Activated CD8-positive, alpha-beta memory T cell treated with anti-CD3 and anti-CD28 coated beads, Interleukin-2, amount 50 U/mL, for 48 hours (primary cell): ENCODE results near the gene SIX5.
"Not testable (repeated sequence)": the region's sequence is repeated elsewhere in the genome, so short reads cannot be mapped to it uniquely, and the experiment has no call there.

Source experiments
- DNase-seq: peaks from one replicate; pipeline ENCODE4 v3.0.0-alpha.2; 2020

SIX5 gene

GRCh38 chr19:45768984-45769782 is at the start of gene SIX5:
Gene SIX5, minus strand, starts transcription at chr19:45769252. Its CDS starts 408 bp downstream, at chr19:45768844.
- DNase-seq = peak; percentile 99

GRCh38 chr19:45817725-45818301 is 48.8 kb upstream of the SIX5 start:
- DNase-seq = no peak

- peak; percentile 99 for DNase-seq
These were observed 48.1 kb upstream of the SIX5 start for GRCh38 chr19:45817010-45817724.

GRCh38 chr19:45816236-45817009 is 47.4 kb upstream of the SIX5 start:
- no peak for DNase-seq

DNA sequence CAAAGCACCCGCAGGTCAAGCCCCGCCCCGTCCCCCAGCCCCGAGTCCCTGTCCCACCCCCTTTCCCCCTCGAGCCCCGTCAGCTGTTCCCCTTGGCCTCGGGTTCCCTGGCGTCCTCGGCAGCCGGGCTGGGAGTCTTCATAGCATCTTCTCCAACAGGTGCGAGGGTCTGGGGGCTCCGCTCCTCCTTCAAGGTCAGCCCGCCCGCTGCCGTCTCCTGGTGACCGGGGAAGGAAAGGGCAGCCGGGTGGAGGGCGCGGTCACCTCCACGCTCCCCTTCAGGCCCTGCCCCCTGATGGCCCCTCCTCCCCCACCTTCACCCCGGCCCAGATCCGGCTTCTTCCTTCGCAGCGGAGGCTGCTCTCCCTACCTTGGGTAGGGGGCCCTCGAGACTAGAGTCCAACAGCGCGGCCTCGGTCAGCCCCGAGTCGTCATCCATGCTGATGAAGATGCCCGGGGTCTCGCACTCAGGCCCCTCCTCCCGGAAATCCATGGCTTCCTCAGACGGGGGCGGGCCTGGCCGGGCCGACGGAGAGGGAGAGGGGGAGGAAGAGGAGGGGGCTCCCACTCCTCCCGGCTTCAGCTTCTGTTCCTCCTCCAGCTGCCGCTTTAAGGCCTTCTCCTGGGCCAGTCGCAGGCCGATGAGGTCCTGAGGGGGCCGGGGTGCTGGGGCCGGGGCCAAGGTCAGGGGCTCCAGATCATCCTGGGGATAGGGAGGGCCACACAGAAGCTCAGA is 46.6 kb upstream of the SIX5 start:
- DNase-seq = no peak

DNA sequence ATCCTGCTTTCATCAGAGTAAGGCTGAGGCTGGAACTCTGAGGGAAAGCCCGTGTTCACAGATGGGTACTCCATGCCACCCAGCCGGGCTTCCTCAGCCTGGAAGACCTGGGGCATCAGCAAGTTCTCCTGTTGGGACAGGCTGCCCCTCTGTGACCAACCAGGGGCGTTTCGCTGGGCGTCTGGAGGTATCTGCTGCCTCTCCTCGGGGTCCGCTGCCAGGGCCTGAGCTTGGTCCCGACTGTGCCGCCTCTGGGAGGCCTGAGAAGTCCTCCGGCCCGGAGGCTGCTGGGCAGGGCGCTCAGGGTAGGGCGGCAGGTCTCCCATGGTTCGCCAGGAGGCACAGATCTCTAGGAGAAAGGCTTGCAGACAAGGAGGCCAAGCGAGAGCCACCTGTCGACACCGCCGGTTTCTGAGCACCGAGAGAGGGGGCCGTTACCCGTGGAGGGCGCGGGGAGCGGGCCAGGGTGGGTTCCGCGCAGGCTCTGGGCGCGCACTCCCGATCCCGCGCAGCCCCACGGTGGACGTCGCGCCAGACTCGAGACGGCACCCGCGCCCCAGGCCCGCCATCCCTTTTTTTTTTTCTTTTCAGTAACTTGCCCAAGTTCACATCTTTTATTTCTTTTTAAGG is 45.9 kb upstream of the SIX5 start, which contains the start of gene RSPH6A:
TSS of gene RSPH6A (minus strand) at position 458 of the 630 bp plus-strand sequence. CDS start at position 326, 132 bp downstream.
- no peak for DNase-seq

DNA sequence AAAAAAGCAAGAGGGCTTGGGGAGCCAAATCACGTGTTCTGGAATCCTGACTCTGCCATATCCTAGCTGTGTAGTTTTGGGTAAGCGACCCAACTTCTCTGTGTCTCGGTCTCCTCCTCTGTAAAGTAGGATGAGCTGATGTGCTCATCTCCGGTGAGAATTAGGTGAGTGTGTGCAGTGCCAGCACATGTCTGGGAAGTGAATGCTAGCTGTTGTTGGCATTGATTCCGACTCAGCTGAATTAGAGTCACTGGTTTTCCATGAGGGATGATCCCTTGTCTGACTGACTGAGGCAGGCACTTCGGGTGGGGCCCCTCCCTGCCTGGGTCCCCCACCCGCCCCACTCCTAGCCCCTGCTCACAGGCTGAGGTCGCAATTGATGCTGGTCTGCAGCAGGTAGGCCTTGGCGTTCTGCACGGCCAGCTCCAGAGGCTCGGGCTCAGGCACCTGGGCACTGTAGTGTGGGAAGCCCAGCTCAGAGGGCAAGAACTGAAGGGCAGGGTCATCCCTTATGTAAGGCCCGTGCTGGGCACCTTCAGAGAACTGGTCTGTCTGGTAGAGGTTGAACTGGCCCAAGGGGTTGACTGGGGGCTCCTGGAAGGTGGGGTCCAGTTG is 45.2 kb upstream of the SIX5 start:
- DNase-seq = no peak

- no peak for DNase-seq
These were observed 43.2 kb upstream of the SIX5 start for GRCh38 chr19:45812297-45812696.

- no peak for DNase-seq
These were observed 40.6 kb upstream of the SIX5 start for GRCh38 chr19:45809643-45810159.

DNA sequence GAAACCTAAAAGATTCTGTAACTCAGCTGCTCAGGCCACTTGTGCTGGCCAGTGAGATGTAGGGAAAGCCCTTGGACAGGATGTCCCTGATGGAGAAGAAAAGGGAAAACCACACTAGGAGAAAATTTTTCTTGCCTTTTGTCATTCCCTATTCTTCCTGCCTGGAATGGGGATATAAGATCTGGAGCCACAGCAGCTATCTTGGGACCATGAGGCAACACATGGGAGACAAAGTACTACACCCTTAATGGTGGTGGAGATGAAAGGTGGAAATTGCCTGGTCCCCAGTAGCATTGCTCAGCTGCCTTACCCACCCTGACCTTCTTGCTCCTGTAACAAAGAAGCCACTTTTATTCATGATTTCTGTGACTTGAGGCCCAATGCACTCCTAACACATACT is 36.7 kb upstream of the SIX5 start:
- no peak for DNase-seq

DNA sequence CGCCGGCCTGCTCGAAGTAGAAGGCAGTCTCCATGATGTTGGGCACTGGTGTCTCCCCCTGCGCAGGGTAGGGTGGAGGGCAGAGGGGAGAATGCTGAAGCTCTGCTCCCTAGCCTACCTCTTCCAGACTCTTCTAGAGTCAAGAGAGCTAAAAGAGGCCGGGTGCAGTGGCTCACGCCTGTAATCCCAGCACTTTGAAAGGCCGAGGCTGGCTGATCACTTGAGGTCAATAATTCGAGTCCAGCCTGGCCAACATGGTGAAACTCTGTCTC is 35.8 kb upstream of the SIX5 start:
- no peak for DNase-seq

DNA sequence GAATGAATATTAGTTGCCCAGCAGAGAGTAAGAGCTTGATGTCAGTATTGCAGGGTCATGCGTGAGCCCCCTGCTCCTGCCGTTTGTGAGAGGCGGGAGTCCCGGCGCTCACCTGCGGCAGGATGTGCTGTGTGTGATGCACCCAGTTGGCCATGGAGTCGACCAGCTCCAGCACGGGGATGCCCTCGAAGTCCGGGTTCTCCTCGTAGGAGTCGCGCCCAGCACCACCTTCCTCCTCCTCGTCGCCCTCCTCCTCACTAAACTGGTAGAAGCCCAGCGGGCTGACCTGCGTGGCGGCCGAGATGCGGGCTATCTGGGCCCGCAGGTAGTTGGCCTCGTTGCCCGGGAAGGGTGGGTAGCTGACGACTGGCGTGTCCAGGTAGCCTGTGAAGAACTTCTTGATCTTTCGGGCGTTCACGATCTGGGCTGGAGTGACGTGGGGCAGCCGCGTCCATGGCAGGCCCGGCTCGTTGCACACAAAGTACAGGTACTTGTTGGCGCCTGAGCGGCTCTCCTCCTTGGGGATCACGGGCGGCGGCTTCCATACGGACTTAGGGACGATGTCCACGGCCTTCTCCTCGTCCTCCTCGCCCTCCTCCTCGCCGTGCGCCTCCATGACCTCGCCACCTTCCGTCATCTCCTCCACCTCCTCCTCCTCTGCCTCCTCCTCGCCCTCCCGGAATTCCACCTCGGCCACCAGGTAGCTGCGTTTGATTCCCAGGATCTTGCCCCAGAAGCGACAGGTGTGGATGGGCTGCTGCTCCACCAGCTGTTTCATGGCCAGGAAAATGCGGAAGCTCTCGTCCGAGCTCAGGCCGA is 35.3 kb upstream of the SIX5 start:
- DNase-seq = no peak

DNA sequence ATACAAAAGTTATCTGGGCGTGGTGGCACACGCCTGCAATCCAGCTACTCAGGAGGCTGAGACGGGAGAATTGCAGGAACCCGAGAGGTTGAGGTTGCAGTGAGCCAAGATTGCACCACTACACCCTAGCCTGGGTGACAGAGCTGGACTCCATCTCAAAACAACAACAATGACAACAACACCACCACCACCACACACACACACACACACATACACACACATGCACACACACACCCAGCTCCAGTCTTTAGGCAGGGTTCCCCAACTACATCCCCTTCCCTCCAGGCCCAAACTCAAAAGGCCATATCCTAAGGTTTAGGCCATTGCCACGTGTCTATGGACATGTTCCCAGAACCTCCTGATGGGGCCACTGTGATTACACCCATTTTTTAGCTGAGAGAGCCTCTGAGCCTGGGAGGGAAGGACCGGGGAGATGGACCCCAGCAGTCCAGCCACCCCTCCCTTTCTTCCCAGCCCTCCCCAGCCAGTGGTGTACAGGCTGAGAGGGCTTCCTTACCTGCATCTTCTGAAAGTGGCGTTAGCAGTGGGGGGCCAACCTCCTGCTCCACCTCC is 32.6 kb upstream of the SIX5 start:
- no peak for DNase-seq

DNA sequence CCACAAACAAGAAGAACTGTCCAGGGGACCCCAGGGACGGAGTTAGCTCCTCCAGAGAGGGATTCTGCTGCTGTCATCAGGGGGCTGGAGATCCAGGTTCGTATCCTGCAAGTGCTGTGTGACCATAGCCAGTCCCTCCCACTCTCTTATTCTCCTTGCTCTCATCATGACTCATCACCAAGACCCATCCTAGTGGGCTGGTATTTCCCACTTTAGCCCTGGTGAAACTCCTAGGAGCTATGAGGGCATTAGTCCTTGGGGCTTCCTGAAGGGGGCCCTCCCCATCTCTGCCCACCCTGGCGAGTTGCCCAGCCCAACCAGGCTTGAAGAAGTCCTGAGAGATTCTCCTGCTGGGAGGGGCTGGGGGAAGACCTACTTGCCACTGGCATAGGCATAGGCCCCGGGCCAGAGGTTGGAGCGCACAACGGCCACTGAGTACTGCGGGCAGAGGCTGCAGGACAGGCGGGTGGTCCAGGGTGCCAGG is 31.1 kb upstream of the SIX5 start:
- DNase-seq = no peak

GRCh38 chr19:45799541-45799940 is 30.5 kb upstream of the SIX5 start:
- DNase-seq = not testable (repeated sequence)

DNA sequence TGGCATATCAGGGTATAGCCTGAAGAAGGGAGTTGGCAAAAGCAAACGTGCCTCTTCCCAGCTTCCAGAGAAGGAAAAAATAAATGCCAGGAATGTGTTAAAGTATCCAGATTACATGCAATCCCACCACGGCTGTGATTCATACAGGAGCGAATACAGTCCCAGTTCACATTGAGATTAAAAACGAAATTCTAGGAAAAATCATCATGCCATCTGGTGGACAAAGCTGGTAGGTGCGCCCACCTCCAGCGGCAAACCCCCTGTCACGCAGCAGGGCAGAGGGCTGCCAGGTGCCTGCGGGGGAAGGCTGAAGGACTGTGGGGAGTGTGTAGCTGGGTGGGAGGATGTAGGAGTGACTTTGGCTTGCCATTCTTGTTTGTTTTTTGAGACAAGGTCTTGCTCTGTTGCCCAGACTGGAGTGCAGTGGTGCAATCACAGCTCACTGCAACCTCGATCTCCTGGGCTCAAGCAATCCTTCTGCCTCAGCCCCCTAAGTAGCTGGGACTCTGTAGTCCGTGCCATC is 30.0 kb upstream of the SIX5 start:
- DNase-seq = peak; percentile 80

- DNase-seq = no peak
These were observed 25.6 kb upstream of the SIX5 start for GRCh38 chr19:45794627-45795026.

GRCh38 chr19:45793876-45794275 is 24.8 kb upstream of the SIX5 start:
- no peak for DNase-seq

GRCh38 chr19:45793178-45793564 is 24.1 kb upstream of the SIX5 start:
- DNase-seq = no peak
